ENCODE data around the gene PPCS. TPM values are rescaled to one million over a fixed set of nuclear protein-coding genes. Genes with fewer than 3 reads are reported as not detected.

The PPCS gene
- total and polyA plus RNA-seq, 2 of the 4 experiments (the other 2 are of a cell fraction) = 8.2 to 18.9 TPM

- no peak for TF ChIP-seq SMC3 (IDR thresholded peaks at IDR 0.05; ENCODE audit: low read depth, low read length)
- TF ChIP-seq RAD21 (IDR thresholded peaks at IDR 0.05; ENCODE audit: low read length) = no peak
Measured at GRCh38 chr1:42462828-42463763, 6.8 kb downstream of the PPCS start, which contains the start of gene CCDC30 (continued).

GRCh38 chr1:42463921-42464320 lies 7.6 kb downstream of the PPCS start:
- Histone ChIP-seq H3K36me3 (ENCODE audit: control insufficient read depth, insufficient read depth, low read length) (no peaks in the 10 kb centered on the region), H3K4me1 (ENCODE audit: control insufficient read depth, insufficient read depth, low read length) (no peaks in the 10 kb centered on the region), H2BK20ac (ENCODE audit: low read depth, low read length) (no peak overlapping the region), H3K4me3 (ENCODE audit: insufficient read depth, low read depth, low read length) (no peak overlapping the region), H3K9me1 (ENCODE audit: insufficient read depth, low read length) (no peaks in the 10 kb centered on the region), H2BK5ac (ENCODE audit: low read depth, low read length, poor library complexity, severe bottlenecking) (no peak overlapping the region), H3K14ac (replicated peaks; ENCODE audit: low read depth, low read length) (no peak overlapping the region), H2AFZ (replicated peaks; ENCODE audit: low read length, poor library complexity) (peak overlapping the region; percentile 96), H3K4me2 (ENCODE audit: low read depth, low read length) (peak overlapping the region; percentile 74; the same call in 1 of the 2 replicates), H3K4ac (ENCODE audit: low read depth, low read length) (no peak overlapping the region), H3K27me3 (ENCODE audit: control insufficient read depth, insufficient read depth, low read length) (peaks cover 2% of the 10 kb centered on the region; the same call in 1 of the 2 replicates), H2BK15ac (ENCODE audit: low read depth, low read length) (no peak overlapping the region), H3K27ac (ENCODE audit: insufficient read depth, low read length) (no peak overlapping the region), H4K91ac (ENCODE audit: insufficient read depth, low read depth, low read length) (no peak overlapping the region), H3K9me3 (ENCODE audit: control insufficient read depth, insufficient read depth, low read length) (no peaks in the 10 kb centered on the region), H4K5ac (ENCODE audit: low read depth, low read length) (no peak overlapping the region), H4K20me1 (ENCODE audit: insufficient read depth, low read length) (no peaks in the 10 kb centered on the region), H3K56ac (ENCODE audit: extremely low read depth, insufficient read depth, low read length) (no peak overlapping the region), H3K79me1 (ENCODE audit: low read depth in 1 of 2, low read length in 2 of 2) (no peaks in the 10 kb centered on the region), H3K23ac (ENCODE audit: low read depth, low read length) (no peak overlapping the region), H2AK5ac (ENCODE audit: low read depth, low read length) (no peak overlapping the region), H3K18ac (ENCODE audit: low read depth, low read length) (no peak overlapping the region), H4K8ac (ENCODE audit: low read depth in 2 of 2, low read length in 2 of 2) (no peak overlapping the region), H3K9ac (ENCODE audit: low read depth, low read length) (no peak overlapping the region; the same call in 1 of the 2 replicates), H2AK9ac (replicated peaks; ENCODE audit: low read depth, low read length, poor library complexity) (no peak overlapping the region), H2BK120ac (ENCODE audit: low read depth, low read length) (no peak overlapping the region)
- no TSS peak for BruUV-seq (replicated peaks)
- 0% methylated on average over 1 of the region's 3 CpGs; no CpG with 5 or more reads in 1 of the 2 experiments for WGBS, 2 experiments (ENCODE audit: extremely low coverage in 2 of 2, insufficient read length in 1 of 2)
- intact Hi-C loops (cut with micrococcal nuclease) (loop anchor here (2.0 to 5.0 kb wide), 2 partner anchors 193 to 317 kb away; partner anchors contain the start of gene PPIH), dilution Hi-C loops (cut with HindIII; ENCODE audit: low sequenced_read_pairs, unreplicated experiment) (no loop called here), in situ Hi-C loops (cut with MboI; ENCODE audit: low sequenced_read_pairs) (no loop called here)
- ATAC-seq (ENCODE audit: low read depth) = no peak
- DNase-seq = no peak
- no peak for TF ChIP-seq MXI1 (IDR thresholded peaks at IDR 0.05; ENCODE audit: borderline replicate concordance, low read depth, low read length)
- TF ChIP-seq FOS (IDR thresholded peaks at IDR 0.05; ENCODE audit: low read depth, low read length) = no peak
- TF ChIP-seq CEBPB (IDR thresholded peaks at IDR 0.05; ENCODE audit: low read depth, low read length) = no peak
- TF ChIP-seq USF2 (IDR thresholded peaks at IDR 0.05; ENCODE audit: low read depth, low read length) = no peak
- TF ChIP-seq MAFK (IDR thresholded peaks at IDR 0.05; ENCODE audit: low read depth, low read length) = no peak
- TF ChIP-seq MAZ (IDR thresholded peaks at IDR 0.05; ENCODE audit: borderline replicate concordance, low read depth, low read length) = no peak
- TF ChIP-seq SMC3 (IDR thresholded peaks at IDR 0.05; ENCODE audit: low read depth, low read length) = no peak
- TF ChIP-seq RAD21 (IDR thresholded peaks at IDR 0.05; ENCODE audit: low read length) = no peak
- no peak for TF ChIP-seq ELK1 (IDR thresholded peaks at IDR 0.05; ENCODE audit: borderline replicate concordance, low read depth, low read length)
- no peak for TF ChIP-seq RFX5 (IDR thresholded peaks at IDR 0.05; ENCODE audit: low read depth, low read length)
- POLR2A ChIA-PET (ENCODE audit: unreplicated experiment) = no interaction called here
- CTCF ChIA-PET = no interaction called here

Measured in IMR-90 (cell line).